Mesenchymal stem cell (in vitro differentiated cells and primary cell): ENCODE data around the gene C2orf72.

Source experiments
- DNase-seq: peaks from one replicate; pipeline ENCODE4 v3.0.0-alpha.2; 2013
- H2AFZ ChIP-seq: one replicate; pipeline ENCODE4 v1.6.1; 2013; ENCODE audit warnings: low read depth, mild to moderate bottlenecking, control low read depth, inconsistent platforms, low read length, moderate library complexity
- H2AK5ac ChIP-seq: 2 replicates; pipeline ENCODE4 v1.6.1; 2013; ENCODE audit warnings: low read length, moderate library complexity, mild to moderate bottlenecking, inconsistent platforms; ENCODE audit not compliant: severe bottlenecking
- H2BK120ac ChIP-seq: one replicate; pipeline ENCODE4 v1.6.1; 2013; ENCODE audit warnings: low read depth, mild to moderate bottlenecking, inconsistent platforms, low read length, moderate library complexity
- H2BK12ac ChIP-seq, 2 experiments: one replicate each; pipeline ENCODE4 v1.6.1; 2013; ENCODE audit warnings: inconsistent platforms in 2 of 2, low read length in 2 of 2, mild to moderate bottlenecking in 2 of 2, moderate library complexity in 2 of 2, control low read depth in 1 of 2
- H2BK15ac ChIP-seq: one replicate; pipeline ENCODE4 v1.6.1; 2013; ENCODE audit warnings: mild to moderate bottlenecking, low read depth, inconsistent platforms; ENCODE audit not compliant: poor library complexity, severe bottlenecking
- H2BK5ac ChIP-seq: 2 replicates; pipeline ENCODE4 v1.6.1; 2013; ENCODE audit warnings: low read depth, mild to moderate bottlenecking, low read length, control low read depth, inconsistent platforms; ENCODE audit not compliant: poor library complexity, severe bottlenecking
- H3K14ac ChIP-seq, 2 experiments: one replicate each; pipeline ENCODE4 v1.6.1; 2013; ENCODE audit warnings: inconsistent platforms in 2 of 2, low read length in 2 of 2, control low read depth in 1 of 2, mild to moderate bottlenecking in 1 of 2, moderate library complexity in 1 of 2
- H3K18ac ChIP-seq, 2 experiments: one replicate each; pipeline ENCODE4 v1.6.1; 2013; ENCODE audit warnings: inconsistent platforms in 2 of 2, low read length in 2 of 2, control low read depth in 1 of 2, low read depth in 1 of 2, mild to moderate bottlenecking in 1 of 2
- H3K23ac ChIP-seq, 2 experiments: one replicate each; pipeline ENCODE4 v1.6.1; 2013; ENCODE audit warnings: inconsistent platforms in 2 of 2, low read length in 2 of 2, mild to moderate bottlenecking in 2 of 2, moderate library complexity in 2 of 2, control low read depth in 1 of 2
- H3K27ac ChIP-seq: 2 replicates; pipeline ENCODE4 v1.5.1; 2013; ENCODE audit warnings: mild to moderate bottlenecking, moderate library complexity, low read length, control low read depth, inconsistent platforms; ENCODE audit not compliant: poor library complexity, severe bottlenecking
- H3K27me3 ChIP-seq, 2 experiments: 2 replicates each; pipeline versions ENCODE4 v1.6.1 to v1.7.0; 2013; ENCODE audit warnings: low read length in 2 of 2, mild to moderate bottlenecking in 2 of 2, moderate library complexity in 2 of 2, control low read depth in 1 of 2, inconsistent platforms in 1 of 2; ENCODE audit not compliant: control insufficient read depth in 1 of 2, insufficient read depth in 1 of 2
- H3K36me3 ChIP-seq, 2 experiments: 2 replicates each; pipeline versions ENCODE4 v1.6.1 to v1.7.0; 2013; ENCODE audit warnings: low read length in 2 of 2, control low read depth in 1 of 2, inconsistent platforms in 1 of 2, low read depth in 1 of 2, mild to moderate bottlenecking in 1 of 2; ENCODE audit not compliant: insufficient read depth in 2 of 2, control insufficient read depth in 1 of 2
- H3K4ac ChIP-seq, 2 experiments: one replicate each; pipeline ENCODE4 v1.6.1; 2013; ENCODE audit warnings: inconsistent platforms in 2 of 2, low read length in 2 of 2, mild to moderate bottlenecking in 2 of 2, moderate library complexity in 2 of 2, control low read depth in 1 of 2, low read depth in 1 of 2
- H3K4me1 ChIP-seq: 2 replicates; pipeline ENCODE4 v1.6.1; 2013; ENCODE audit warnings: low read depth, low read length, control low read depth; ENCODE audit not compliant: control insufficient read depth, insufficient read depth
- H3K4me2 ChIP-seq: 2 replicates; pipeline ENCODE4 v1.6.1; 2013; ENCODE audit warnings: low read length, mild to moderate bottlenecking, inconsistent platforms; ENCODE audit not compliant: poor library complexity, severe bottlenecking
- H3K4me3 ChIP-seq, 2 experiments: 2 replicates each; pipeline versions ENCODE4 v1.5.1 to v1.7.0; 2013; ENCODE audit warnings: low read length in 2 of 2, mild to moderate bottlenecking in 2 of 2, control low read depth in 1 of 2, low read depth in 1 of 2; ENCODE audit not compliant: insufficient read depth in 1 of 2
- H3K79me1 ChIP-seq: replicated peaks from 2 replicates; pipeline ENCODE4 v1.6.1; 2013; ENCODE audit warnings: mild to moderate bottlenecking, control low read depth, low read length, inconsistent platforms; ENCODE audit not compliant: poor library complexity, severe bottlenecking
- H3K9ac ChIP-seq: 2 replicates; pipeline ENCODE4 v1.7.0; 2013; ENCODE audit warnings: mild to moderate bottlenecking, low read length, moderate library complexity
- H3K9me3 ChIP-seq: 2 replicates; pipeline ENCODE4 v1.7.0; 2013; ENCODE audit warnings: mild to moderate bottlenecking, low read length; ENCODE audit not compliant: control insufficient read depth
- H4K8ac ChIP-seq: one replicate; pipeline ENCODE4 v1.6.1; 2013; ENCODE audit warnings: inconsistent platforms, mild to moderate bottlenecking, low read length, moderate library complexity
- H4K91ac ChIP-seq: one replicate; pipeline ENCODE4 v1.6.1; 2013; ENCODE audit warnings: mild to moderate bottlenecking, low read length, inconsistent platforms
- WGBS: methylation state at CpG from one replicate; pipeline ENCODE4 v1.1.7; 2013; ENCODE audit warnings: mixed read lengths; 5-methylcytosine and 5-hydroxymethylcytosine counted together

The C2orf72 gene

DNA sequence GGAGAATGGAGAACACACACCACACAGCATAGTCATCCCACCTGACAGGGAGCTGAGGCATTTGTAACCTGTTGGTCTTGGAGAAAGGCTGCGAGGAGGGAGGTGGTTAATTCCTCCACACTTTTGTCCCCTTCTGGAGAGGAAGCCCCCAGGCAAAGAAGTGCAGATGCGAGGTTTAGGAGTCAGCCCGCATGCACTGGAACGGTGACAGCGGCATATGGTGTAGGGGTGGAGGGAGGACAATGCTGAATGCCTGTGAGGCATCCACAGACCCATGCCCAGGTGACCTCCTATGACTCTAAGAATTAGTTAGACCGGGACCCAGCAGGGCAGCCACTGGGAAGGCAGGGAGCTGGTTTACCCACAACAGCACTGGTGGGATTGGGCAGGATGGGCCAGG is 29.2 kb upstream of the C2orf72 start:
- no peak overlapping the region for H3K4me2 ChIP-seq
- no peak overlapping the region for H3K18ac ChIP-seq
- no peak for DNase-seq
- H3K27ac ChIP-seq: no peak overlapping the region
- no peak overlapping the region for H3K4me3 ChIP-seq
- no peak overlapping the region for H4K91ac ChIP-seq
- H4K8ac ChIP-seq: no peak overlapping the region
- H3K23ac ChIP-seq: no peak overlapping the region
- no peaks in the 10 kb centered on the region for H3K9me3 ChIP-seq
- no peak overlapping the region for H3K14ac ChIP-seq
- H2BK12ac ChIP-seq: no peak overlapping the region
- no peak overlapping the region for H2AK5ac ChIP-seq
- H2AFZ ChIP-seq: no peak overlapping the region
- H3K9ac ChIP-seq: no peak overlapping the region
- no peaks in the 10 kb centered on the region for H3K79me1 ChIP-seq
- no peaks in the 10 kb centered on the region for H3K36me3 ChIP-seq
- peaks cover 65 to 72% of the 10 kb centered on the region in 2 experiments for H3K27me3 ChIP-seq
- no peak overlapping the region for H2BK120ac ChIP-seq
- no peak overlapping the region for H2BK5ac ChIP-seq
- no peak overlapping the region for H2BK15ac ChIP-seq
- H3K4ac ChIP-seq: no peak overlapping the region
- no peaks in the 10 kb centered on the region for H3K4me1 ChIP-seq
- 92% methylated on average over 5 of the region's 6 CpGs for WGBS

DNA sequence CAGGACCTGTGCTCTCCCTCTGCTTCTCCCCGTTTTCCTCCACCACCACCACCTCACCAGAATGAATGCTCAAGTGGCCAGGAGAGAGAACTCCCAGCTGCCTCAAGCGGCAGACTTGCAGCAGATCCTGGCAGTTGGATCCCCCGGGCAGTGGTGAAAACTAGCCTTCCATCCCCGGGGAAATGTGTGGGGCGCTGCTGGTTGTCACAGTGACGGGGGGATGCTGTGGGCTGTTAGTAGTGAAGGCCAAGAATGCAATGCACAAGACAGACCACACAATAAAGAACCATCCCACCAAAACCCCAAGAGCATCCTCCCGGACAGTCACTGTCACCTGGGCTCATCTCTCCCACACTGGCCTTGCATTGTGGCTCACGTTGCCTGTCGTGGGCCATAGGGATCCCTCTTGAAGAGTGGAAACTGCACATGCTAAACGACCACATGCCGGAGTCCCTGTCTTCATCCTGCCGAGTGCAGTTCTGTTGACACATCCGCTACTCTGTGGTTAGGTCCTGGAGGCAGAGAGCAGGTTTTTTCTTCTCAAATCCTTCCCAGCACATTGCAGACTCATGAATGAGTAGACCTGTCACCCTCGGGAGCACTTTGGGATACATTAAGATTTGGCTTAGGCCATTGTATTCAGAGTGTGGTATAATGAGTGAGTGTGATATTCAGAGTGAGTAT is 27.9 kb upstream of the C2orf72 start:
- H3K36me3 ChIP-seq: no peaks in the 10 kb centered on the region
- H2AFZ ChIP-seq: no peak overlapping the region
- no peak overlapping the region for H3K18ac ChIP-seq
- no peak overlapping the region for H2AK5ac ChIP-seq
- no peak overlapping the region for H2BK5ac ChIP-seq
- H4K8ac ChIP-seq: no peak overlapping the region
- H2BK120ac ChIP-seq: no peak overlapping the region
- H3K9ac ChIP-seq: no peak overlapping the region
- DNase-seq: no peak
- H3K4ac ChIP-seq: no peak overlapping the region
- H3K79me1 ChIP-seq: no peaks in the 10 kb centered on the region
- H3K23ac ChIP-seq: peak overlapping the region in 1 of 2 experiments; percentile 56
- no peak overlapping the region for H3K4me2 ChIP-seq
- no peak overlapping the region for H2BK15ac ChIP-seq
- H4K91ac ChIP-seq: no peak overlapping the region
- H2BK12ac ChIP-seq: no peak overlapping the region
- H3K27ac ChIP-seq: no peak overlapping the region
- H3K4me3 ChIP-seq: no peak overlapping the region
- no peaks in the 10 kb centered on the region for H3K4me1 ChIP-seq
- WGBS: 80% methylated on average over 12 of the region's 14 CpGs
- H3K9me3 ChIP-seq: no peaks in the 10 kb centered on the region
- peak overlapping the region in 1 of 2 experiments; percentile 96 for H3K14ac ChIP-seq
- H3K27me3 ChIP-seq: peaks cover 62 to 72% of the 10 kb centered on the region in 2 experiments

- H3K27me3 ChIP-seq: peaks cover 68 to 78% of the 10 kb centered on the region in 2 experiments
- H3K4me1 ChIP-seq: no peaks in the 10 kb centered on the region
- H2BK15ac ChIP-seq: no peak overlapping the region
- H3K79me1 ChIP-seq: no peaks in the 10 kb centered on the region
- H3K9ac ChIP-seq: no peak overlapping the region
- no peak overlapping the region for H2BK12ac ChIP-seq
- H4K91ac ChIP-seq: no peak overlapping the region
- H3K4me2 ChIP-seq: no peak overlapping the region
- no peak overlapping the region for H3K18ac ChIP-seq
- H3K9me3 ChIP-seq: no peaks in the 10 kb centered on the region
- DNase-seq: no peak
- no peak overlapping the region for H2AFZ ChIP-seq
- no peak overlapping the region for H3K27ac ChIP-seq
- H4K8ac ChIP-seq: no peak overlapping the region
- no peak overlapping the region for H3K4me3 ChIP-seq
- no peak overlapping the region for H2AK5ac ChIP-seq
- 86% methylated on average over 2 of the region's 2 CpGs for WGBS
- H3K14ac ChIP-seq: no peak overlapping the region
- H3K36me3 ChIP-seq: no peaks in the 10 kb centered on the region
- H3K4ac ChIP-seq: no peak overlapping the region
- H2BK5ac ChIP-seq: no peak overlapping the region
- no peak overlapping the region for H3K23ac ChIP-seq
- H2BK120ac ChIP-seq: no peak overlapping the region
Measured at GRCh38 chr2:231010201-231010730, 27.1 kb upstream of the C2orf72 start.

DNA sequence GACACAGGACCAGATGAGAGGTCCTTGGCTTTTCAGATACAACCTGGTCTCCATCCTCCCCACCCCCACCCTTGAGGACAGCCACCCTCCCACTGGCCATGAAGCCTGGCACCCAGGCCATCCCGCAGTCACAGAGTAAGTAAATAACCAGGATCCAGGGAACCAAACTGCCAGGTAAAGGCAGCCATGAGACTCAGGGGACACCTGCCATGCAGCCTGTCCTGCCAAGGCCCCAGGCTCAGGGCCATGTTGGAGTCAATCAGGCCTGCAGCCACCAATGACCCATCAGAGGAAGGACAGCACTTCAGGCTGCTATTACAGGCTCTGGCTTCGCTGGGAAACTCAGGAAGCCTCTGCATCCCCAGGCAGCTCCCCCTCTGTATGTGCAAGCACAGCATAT is 25.8 kb upstream of the C2orf72 start:
- H4K8ac ChIP-seq: no peak overlapping the region

More for the DNA sequence above, 25.8 kb upstream of the C2orf72 start:
- H3K18ac ChIP-seq: no peak overlapping the region
- 46% methylated on average over 2 of the region's 2 CpGs for WGBS
- DNase-seq: no peak
- H3K9ac ChIP-seq: no peak overlapping the region
- no peak overlapping the region for H3K4me3 ChIP-seq
- no peak overlapping the region for H3K27ac ChIP-seq
- H2BK120ac ChIP-seq: no peak overlapping the region
- H2BK12ac ChIP-seq: no peak overlapping the region
- no peaks in the 10 kb centered on the region for H3K79me1 ChIP-seq
- no peak overlapping the region for H3K23ac ChIP-seq
- no peak overlapping the region for H3K14ac ChIP-seq
- H4K91ac ChIP-seq: no peak overlapping the region
- H3K4me2 ChIP-seq: no peak overlapping the region
- H2BK15ac ChIP-seq: no peak overlapping the region
- no peak overlapping the region for H3K4ac ChIP-seq
- no peaks in the 10 kb centered on the region for H3K4me1 ChIP-seq
- H2AK5ac ChIP-seq: no peak overlapping the region
- no peak overlapping the region for H2AFZ ChIP-seq
- no peak overlapping the region for H2BK5ac ChIP-seq
- no peaks in the 10 kb centered on the region for H3K9me3 ChIP-seq
- peaks cover 76 to 87% of the 10 kb centered on the region in 2 experiments for H3K27me3 ChIP-seq
- H3K36me3 ChIP-seq: no peaks in the 10 kb centered on the region
